Stimulated activated CD4-positive, alpha-beta T cell treated with anti-CD3 and anti-CD28 coated beads, TNF-alpha, amount 100 ng/mL, for 24 hours (primary cell): ENCODE data around the gene RPS15.
"Not testable (repeated sequence)": the region's sequence is repeated elsewhere in the genome, so short reads cannot be mapped to it uniquely, and the experiment has no call there.

ENCODE experiments used
- DNase-seq, 3 experiments: peaks; one replicate each; pipeline ENCODE4 v3.0.0-alpha.2; 2020; ENCODE audit warnings: low read depth in 3 of 3

RPS15 gene

DNA sequence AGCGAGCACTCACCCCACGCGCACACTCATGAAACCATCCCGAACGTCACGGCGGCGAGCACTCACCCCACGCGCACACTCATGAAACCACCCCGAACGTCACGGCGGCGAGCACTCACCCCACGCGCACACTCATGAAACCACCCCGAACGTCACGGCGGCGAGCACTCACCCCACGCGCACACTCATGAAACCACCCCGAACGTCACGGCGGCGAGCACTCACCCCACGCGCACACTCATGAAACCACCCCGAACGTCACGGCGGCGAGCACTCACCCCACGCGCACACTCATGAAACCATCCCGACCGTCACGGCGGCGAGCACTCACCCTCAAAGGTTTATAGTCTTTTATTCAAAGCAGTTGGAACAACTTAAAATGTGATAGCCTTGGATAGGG is 18.1 kb upstream of the RPS15 start:
- not testable (repeated sequence) for DNase-seq

DNA sequence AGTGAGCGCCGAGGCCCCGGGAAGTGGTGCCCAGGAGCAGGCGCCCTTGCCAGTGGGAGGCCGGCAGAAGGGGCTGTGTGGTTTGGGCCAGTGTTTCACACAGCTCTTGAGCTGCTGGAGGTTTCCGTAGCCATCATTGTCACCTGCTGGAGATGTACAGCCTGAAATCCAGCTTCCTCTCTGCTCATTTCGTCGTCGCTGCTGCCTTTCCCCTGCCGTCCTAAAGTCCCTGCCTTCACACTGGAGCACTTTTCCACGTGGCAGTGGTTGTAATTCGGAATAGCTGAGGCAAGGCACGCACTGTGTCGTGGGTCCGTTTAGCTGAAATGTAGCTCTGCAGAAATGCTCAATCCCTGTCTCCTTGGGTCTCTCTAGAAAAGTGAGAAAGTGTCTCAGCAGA is 17.6 kb upstream of the RPS15 start:
- DNase-seq, result no peak

DNA sequence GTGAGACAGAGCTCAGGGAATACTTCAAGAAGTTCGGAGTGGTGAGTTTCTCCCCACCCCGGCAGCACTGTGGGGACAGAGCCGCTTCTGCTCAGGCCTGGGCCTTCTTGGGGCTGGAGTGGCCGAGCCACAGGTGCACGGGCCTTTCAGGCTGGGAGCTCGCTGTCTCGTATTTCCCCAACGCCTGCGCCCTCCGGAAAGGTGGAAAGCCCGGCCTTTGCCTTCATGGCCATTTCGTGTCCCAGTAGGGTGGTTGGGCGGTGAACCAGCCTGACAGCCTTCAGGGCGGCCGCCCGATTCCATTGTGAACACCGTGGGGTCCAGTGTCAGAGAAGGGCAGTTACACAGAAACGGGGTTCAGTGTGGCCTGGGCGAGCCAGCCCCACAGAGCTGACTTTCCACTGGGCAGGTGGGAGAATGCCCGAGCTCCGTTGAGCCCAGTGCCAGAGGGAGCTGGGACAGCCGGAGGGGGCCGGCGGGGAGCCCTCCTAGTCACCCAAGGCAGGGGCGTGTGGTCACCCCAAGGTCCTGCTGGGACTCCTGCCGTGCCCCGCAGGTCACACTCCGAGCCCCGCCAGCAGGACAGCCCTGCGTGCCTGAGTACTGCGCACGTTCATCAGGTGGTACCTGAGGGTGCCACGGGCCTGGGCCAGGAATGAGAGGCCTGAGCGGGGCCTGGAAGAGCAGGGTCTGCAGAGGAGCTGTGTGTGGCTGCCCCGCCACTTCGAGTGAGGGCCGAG is 16.8 kb upstream of the RPS15 start:
- DNase-seq, result no peak

DNA sequence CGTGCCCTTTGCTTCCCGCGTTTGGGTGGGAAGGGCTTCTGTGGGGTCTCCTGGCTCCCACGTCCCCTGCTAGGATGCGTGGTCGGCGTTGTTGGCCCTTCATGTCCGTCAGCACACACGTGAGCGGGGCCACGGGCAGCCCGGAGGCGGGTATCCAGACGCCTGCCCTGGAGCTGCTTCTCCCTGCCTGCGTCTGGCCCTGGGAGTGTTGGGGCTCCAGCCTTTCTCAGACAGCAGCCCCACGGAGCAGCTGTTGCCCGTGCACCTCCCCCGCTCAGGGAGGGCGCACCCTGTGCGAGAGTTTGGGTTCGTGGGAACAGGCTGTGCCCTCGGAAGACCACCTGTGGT is 16.3 kb upstream of the RPS15 start:
- DNase-seq, result no peak

DNA sequence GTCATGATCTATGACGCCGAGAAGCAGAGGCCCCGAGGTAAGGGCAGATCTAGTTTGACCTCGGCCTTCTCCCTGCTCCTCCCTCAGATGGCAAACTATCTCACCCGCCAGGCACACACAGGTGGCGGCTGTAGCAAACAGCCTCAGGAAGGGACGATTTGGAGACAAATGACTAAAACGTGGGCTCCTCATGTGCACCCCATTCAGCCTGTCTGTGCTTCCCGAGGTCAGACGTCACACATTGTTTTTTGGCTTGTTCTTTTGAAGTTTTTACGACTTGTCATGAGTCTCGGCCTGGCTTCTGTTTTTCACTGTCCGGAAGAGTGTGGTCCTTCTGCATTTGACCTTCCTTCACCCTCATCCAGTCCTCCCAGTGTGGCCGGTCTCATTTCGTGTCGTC is 15.8 kb upstream of the RPS15 start:
- DNase-seq, result no peak

DNA sequence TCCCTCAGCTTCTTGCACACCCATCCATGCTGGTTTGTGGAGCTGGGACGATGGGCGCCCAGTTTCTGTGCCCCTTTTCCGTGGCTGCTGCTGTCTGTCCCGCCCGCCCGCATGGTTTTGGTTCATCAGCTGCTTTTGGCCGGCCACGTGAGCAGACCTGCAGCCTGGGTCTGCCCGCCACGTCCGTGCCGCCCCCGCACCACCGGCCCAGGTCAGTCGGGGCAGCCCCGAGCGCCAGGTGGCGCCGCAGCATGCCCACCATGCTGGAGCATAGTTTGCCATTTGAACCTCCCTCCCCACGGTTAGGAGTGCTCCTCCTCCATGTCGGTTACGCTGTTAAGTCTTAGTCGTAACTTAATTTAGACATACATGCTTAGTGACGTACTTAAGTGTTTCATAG is 15.3 kb upstream of the RPS15 start:
- no peak for DNase-seq

DNA sequence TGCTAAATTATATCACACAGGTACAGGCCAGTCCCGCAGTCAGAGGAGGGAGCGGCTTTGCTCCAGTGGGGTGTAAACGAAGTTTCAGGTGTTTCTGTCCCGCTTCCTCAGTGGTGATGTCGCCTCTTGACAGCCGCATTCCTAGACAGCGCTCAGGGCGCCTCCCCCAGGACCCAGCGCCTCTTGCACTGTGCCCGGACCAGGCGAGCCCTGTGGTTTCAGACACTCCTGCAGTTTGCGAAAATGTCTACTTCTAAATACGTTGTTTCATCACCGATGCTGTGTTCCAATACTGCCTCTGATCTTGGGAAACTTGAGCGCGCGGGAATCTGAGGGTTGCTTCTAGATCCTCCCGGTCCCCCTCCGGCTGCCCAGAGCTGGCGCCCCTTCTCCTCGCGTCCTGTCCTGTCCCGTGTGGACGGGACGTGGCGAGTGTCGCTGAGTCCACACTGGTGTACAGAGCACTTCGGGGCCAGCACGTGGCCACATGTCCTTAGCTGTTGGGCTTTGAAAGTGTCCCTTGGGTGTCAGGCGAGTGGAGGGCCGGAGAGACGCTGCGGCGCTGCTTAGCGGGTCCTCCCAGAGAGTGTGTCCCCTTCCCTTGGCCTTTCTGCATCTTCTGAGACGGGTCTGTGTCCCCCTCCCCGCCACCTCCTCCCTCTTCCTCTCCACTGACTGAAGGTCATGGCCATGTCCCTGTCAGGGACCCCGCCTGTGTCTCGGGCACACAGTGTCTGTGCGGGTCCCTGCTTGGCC is 14.6 kb upstream of the RPS15 start:
- no peak for DNase-seq

DNA sequence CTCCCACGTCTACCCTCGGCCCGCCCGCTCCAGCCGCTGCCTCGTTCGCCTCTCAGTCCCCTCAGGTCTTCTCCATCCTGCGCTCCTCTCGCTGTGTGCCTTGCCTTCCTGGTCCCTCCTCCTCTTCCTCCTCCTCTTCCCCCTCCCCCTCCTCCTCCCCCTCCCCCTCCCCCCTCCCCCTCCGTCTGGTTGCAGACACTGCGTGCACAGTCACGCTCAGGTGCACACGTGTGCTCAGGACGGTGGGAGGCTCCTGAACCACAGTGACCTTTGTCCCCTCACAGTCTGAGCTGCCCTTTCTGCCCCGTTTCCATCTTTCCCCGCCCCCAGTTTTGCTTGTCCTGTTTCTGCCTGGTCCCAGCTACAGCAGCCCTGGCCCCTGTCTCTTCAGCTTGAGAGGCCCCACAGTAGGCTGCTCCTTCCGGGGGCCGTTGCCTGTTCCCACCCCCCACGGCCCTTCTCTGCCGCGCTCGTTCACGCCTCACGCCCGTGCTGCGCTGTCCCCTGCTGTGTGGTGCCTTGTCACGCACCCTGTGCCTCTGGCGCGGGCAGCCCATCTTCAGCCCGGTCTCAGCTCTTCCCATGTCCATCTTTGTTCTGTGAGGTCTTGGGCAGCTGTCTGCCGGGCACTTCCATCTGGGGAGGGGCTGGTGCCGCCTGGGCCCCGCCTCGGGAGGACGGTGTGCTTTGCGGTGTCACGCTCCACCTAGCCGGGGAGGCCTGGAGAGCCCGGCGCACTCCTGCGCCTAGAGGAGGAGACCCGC is 13.8 kb upstream of the RPS15 start:
- DNase-seq, result no peak

DNA sequence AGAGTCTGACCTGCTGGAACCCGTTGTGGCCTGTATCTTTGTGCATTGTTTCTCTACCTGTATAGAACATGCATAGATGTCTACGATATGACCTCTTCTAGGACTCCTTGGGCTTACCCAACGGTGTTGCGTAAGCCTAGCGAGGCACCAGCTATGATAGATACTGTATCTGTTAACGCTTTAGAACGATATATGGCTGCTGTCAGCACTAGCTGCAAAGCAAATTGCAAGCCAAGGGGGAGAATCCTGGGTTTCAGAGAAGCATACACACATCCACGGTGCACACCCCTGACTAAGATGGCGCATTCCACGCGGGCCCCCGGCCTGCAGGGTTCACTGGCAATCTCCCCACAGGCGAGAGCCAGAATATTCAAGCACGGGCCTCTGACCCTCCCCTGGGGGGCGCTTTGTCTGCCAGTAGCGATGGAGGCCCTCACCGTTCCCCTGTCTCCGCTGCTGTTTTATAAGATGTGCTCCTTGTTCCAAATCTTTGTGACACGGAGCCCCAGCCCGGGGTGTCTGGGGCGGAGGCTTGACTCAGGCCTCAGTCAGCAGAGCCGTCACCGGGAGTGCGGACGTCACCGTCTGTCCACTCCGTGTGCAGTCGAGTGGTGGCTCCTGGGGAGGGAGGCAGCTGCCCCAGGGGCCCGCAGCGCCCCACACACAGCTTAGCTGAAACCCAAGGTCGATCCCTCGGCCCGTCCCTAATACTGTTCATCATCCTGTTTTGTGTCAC is 12.9 kb upstream of the RPS15 start:
- no peak for DNase-seq

DNA sequence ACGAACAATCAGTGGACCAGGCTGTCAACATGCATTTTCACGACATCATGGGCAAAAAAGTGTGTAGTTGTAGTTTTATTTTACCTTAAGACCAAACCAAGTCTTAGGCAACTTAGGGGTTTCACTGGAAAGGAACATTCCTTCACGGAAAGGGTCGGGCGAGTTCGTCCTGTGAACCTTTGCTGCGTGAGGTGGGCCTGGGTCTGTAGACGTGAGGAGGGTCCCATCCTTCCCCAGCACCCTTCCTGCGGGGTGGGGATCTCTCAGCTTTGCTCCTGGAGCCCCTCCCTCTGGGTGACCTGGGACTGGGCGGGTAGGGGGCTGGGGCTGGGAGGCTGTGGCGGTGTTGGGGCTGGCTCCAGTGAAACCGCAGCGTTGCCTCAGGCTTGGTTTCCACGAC is 12.3 kb upstream of the RPS15 start:
- DNase-seq, result no peak

DNA sequence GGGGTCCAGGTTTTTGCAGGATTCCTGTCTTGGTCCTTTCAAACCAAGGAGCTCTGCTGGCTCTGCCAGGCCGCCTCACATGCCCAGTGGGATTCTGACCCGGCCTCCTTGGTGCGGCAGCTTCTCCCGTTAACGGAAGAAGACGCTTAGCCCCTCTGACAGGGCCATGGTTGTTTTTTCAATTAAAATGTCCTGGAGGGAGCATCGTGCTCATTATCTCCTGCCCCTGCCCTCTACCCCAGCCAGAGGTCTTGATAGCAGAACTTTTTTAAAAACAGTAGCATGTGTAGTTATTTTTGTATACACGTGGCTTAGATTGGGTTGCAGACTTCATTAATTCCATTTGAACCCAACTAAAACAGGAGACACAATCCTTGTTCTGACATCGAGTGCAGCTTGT is 11.5 kb upstream of the RPS15 start:
- DNase-seq, result no peak

DNA sequence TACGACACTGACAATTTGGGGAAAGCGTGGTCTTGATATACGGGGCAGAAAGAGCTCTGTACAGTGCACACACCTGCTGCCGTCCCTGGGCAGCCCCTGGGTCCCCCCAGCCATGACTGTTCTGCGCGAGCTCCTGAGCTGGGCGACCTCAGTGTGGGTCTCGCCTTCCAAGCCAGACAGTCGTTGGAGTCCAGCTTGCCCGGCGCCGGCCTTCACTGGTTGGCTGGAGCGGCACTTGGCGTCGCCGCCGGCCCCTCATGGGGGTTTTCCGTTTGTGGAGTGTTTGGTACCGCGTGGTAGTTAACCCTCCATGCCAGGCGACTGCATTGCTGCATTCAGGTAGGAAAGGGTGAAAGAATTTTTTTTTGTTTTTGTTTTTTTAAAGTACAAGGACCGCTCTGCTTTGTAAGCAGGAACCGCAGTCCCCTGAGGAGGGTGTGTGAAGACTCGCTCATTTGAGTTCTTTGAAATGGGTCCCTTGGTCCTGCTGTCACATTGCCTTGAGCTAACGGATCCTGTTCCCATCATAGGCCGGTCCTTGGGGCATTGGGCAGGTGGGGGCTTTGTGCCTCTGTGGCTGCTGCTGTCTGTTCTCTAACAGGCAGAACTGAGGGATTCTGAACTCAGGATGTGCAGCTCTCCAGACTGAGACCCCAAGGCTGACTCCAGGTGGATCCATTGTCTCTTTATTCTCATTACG is 10.8 kb upstream of the RPS15 start:
- DNase-seq, result no peak

DNA sequence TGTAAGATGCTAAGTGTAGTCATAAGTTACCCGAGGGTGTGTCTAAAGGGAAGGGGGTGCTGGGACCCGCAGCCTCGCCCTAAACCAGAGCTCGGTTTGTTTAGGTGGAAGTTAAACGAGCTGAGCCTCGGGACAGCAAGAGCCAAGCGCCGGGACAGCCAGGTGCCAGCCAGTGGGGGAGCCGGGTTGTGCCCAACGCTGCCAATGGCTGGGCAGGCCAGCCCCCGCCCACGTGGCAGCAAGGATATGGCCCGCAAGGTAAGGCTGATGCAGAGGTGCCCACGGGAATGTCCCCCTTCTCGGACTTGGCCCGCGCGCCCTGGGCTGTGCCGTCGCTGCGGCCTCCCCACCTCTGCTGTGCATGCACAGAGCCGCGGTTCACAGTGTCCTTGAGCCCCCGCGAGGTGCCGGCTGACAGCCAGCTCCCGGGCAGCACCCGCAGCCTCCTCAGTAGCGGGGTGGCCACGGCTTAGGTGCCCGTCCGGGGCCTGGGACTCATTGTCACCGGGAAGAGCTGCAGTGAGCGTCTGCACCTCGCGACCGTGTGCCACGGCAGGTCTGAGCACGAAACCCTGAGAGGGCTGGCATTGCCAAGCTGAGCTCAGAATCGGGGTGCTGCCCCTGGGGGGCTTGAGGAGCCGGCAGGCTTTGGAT is 9.3 kb upstream of the RPS15 start:
- no peak for DNase-seq

DNA sequence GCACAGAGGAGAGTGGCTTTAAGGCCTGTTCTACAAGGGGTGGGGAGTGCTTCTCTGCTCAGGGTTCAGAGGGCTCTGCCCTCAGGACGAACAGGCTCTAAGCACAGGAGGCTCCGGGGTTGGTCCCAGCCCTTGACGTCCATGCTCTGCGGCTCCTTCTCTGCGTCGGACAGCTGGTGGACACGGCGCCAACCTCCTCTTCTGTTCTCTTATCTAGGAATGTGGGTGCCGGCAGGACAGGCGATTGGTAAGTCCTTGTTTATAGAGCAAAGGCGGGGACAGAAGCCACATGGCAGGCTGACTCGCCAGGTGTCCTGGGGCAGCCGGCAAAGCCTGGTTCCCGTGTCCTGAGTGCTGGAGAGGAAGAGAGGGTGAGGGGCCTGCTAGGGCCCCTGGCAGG is 8.4 kb upstream of the RPS15 start:
- no peak for DNase-seq

DNA sequence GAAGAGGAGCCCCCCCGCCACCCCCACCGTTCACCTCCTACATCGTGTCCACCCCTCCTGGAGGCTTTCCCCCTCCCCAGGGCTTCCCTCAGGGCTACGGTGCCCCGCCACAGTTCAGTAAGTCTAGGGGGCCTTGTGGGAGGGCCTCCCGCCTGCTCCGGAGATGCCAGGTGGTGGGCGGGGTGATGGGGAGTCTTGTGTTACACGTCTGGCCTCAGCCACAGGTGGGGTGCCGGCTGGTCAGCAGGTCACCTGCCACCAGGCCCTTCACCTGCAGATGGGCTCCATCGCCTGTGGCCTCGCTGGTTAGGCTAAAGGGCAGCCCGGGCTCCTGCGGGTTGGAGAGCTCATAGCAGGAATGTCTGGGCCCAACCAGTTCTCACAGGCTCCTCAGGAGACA is 8.0 kb upstream of the RPS15 start:
- DNase-seq, result no peak

DNA sequence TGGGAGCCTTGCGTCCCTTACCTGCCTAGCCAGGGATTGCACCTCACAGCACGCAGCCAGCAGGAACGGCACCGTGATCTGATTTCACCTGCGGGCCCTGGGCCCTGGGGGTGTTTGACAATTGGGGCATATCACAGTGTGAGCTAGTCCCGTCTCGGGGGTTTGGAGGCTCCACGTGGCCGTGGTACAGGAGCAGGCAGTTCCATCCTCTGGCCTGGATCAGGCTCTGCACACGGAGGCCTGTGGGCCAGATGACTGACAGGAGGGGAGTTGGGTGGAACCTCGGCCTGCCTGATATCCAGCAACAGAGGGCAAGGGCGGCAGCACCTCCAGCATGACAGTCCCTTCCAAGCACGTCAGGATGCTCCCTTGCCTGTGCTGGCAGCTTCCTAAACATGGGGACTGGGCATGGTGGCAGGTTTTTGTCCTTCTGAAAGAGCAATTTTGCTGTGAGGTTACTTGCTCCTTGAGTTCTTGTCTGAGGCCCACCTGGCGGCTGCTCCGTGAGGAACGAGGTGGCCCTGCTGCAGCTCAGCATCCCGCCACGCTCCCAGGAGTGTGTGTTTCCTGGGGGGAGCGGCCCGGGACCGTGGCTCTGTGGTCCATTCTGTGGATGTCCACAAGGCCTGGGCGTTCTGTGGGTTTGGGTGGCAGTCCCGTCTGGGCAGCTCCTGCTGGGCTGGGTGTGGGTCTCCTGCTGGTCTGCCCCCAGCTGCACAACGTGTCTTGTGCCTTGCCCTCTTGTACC is 6.3 kb upstream of the RPS15 start:
- DNase-seq, result no peak

DNA sequence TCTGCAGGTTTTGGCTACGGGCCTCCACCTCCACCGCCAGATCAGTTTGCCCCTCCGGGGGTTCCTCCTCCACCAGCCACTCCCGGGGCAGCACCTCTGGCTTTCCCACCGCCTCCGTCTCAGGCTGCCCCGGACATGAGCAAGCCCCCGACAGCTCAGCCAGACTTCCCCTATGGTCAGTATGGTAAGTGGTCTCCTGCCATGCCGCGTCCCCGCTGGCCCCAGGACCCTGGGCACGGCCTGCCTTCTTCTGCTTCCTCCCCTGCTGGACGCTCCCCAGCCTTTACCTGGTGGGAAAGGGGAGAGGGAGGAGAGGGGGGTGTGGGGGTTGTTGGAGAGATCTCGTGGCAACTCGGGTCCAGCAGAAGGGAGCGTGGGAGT is 5.7 kb upstream of the RPS15 start:
- no peak for DNase-seq

DNA sequence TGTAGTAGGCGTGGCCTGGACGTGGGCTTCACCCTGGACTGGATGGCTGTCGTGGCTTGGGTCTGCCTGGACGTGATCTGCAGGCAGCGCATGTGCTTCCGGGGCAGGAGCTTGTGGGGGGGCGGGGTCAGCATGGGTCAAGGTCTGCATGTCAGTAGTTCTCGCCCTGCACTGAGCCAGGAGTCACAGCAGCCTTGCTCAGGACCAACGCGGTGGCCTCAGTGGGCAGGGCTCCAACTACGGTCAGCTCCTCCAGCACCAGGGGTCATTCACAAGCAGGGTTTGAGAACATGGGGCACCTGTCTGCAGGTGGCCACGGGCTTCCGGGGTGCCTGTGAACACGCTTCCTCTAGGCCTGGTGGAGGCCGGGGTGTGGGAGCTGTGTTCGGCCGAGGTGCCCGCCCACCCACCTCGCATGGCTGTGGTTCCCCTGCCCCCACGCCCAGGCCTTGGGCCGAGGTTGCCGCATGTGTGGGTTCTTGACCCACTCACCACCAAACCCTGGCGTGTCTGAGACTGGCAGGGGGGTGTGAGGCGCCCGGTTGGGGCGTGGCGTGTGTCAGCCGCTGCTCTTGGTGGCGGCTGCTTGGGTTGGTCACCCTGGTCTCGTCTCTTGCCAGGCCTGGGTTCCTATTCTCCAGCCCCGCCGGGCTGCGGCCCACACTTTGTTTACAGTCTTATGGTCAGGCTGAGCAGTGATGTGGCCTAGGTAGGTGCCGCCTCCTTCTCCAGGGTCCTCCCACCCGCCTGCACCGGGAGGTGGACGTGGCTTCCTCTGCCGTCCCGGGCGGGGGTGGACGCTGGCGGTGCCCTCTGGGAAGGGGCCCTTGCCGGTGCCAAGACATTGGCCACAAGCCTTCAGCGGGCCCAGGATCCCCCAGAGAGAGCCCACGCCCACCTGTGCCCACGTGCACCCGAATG is 4.8 kb upstream of the RPS15 start:
- DNase-seq, result no peak

DNA sequence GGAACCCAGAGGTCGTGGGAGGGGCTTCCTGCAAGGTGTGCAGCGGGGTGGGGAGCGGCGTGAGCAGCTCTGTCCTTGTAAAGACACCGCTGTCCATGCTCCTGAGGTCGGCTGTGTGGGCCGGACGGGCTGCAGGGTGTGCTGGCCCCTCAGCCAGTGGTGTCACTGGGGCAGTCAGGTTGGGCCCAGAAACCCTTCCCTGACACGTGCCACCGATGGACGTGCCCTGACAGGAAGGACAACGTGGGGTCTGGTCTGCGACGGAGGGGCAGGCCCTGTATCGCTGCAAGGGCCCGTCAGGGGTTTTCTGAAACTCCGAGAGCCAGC is 4.2 kb upstream of the RPS15 start:
- no peak for DNase-seq
